ENCODE measurements around the gene THEM4. TPM values are rescaled to one million over a fixed set of nuclear protein-coding genes. Genes with fewer than 3 reads are reported as not detected.
"Not testable (repeated sequence)": the region's sequence is repeated elsewhere in the genome, so short reads cannot be mapped to it uniquely, and the experiment has no call there.

Gene THEM4
- total RNA-seq, 1 donor from 2014 or later, result 27.5 TPM

- Mint-ChIP-seq H3K27me3 (ENCODE audit: insufficient read depth) (peaks cover 3% of the 10 kb centered on the region), H3K36me3 (ENCODE audit: low read depth) (no peaks in the 10 kb centered on the region), H3K9me3 (no peaks in the 10 kb centered on the region), H3K4me3 (no peak overlapping the region), H3K4me1 (ENCODE audit: low read depth) (no peaks in the 10 kb centered on the region), H3K27ac (no peak overlapping the region)
- intact Hi-C loops (cut with micrococcal nuclease), result no loop called here
- DNase-seq (ENCODE audit: low spot score), result no peak
These were observed 49.4 kb downstream of the THEM4 start for GRCh38 chr1:151859891-151860293.

- no peaks in the 10 kb centered on the region for H3K4me1 Mint-ChIP-seq (ENCODE audit: low read depth)
- DNase-seq (ENCODE audit: low spot score), result no peak
- intact Hi-C loops (cut with micrococcal nuclease), result no loop called here
- no peaks in the 10 kb centered on the region for H3K36me3 Mint-ChIP-seq (ENCODE audit: low read depth)
- no peak overlapping the region for H3K4me3 Mint-ChIP-seq
- H3K27me3 Mint-ChIP-seq (ENCODE audit: insufficient read depth), result peaks cover 3% of the 10 kb centered on the region
- no peaks in the 10 kb centered on the region for H3K9me3 Mint-ChIP-seq
- H3K27ac Mint-ChIP-seq, result no peak overlapping the region
These were observed 50.2 kb downstream of the THEM4 start for GRCh38 chr1:151858886-151859665.

GRCh38 chr1:151858030-151858746, 51.1 kb downstream of the THEM4 start:
- no peaks in the 10 kb centered on the region for H3K4me1 Mint-ChIP-seq (ENCODE audit: low read depth)
- peaks cover 3% of the 10 kb centered on the region for H3K27me3 Mint-ChIP-seq (ENCODE audit: insufficient read depth)
- intact Hi-C loops (cut with micrococcal nuclease), result no loop called here
- H3K36me3 Mint-ChIP-seq (ENCODE audit: low read depth), result no peaks in the 10 kb centered on the region
- DNase-seq (ENCODE audit: low spot score), result no peak
- no peak overlapping the region for H3K4me3 Mint-ChIP-seq
- H3K9me3 Mint-ChIP-seq, result no peaks in the 10 kb centered on the region
- no peak overlapping the region for H3K27ac Mint-ChIP-seq

GRCh38 chr1:151855933-151856332, 53.4 kb downstream of the THEM4 start:
- H3K4me1 Mint-ChIP-seq (ENCODE audit: low read depth), result no peaks in the 10 kb centered on the region
- no peaks in the 10 kb centered on the region for H3K27me3 Mint-ChIP-seq (ENCODE audit: insufficient read depth)
- no peak overlapping the region for H3K4me3 Mint-ChIP-seq
- H3K27ac Mint-ChIP-seq, result no peak overlapping the region
- H3K9me3 Mint-ChIP-seq, result no peaks in the 10 kb centered on the region
- H3K36me3 Mint-ChIP-seq (ENCODE audit: low read depth), result peaks cover 2% of the 10 kb centered on the region
- intact Hi-C loops (cut with micrococcal nuclease), result no loop called here
- no peak for DNase-seq (ENCODE audit: low spot score)

- H3K9me3 Mint-ChIP-seq; intact Hi-C loops (cut with micrococcal nuclease); H3K27me3 Mint-ChIP-seq (ENCODE audit: insufficient read depth); H3K4me1 Mint-ChIP-seq (ENCODE audit: low read depth); H3K4me3 Mint-ChIP-seq; H3K36me3 Mint-ChIP-seq (ENCODE audit: low read depth); DNase-seq (ENCODE audit: low spot score); H3K27ac Mint-ChIP-seq: not testable (repeated sequence)
These were observed 53.8 kb downstream of the THEM4 start for GRCh38 chr1:151855516-151855915.

- Mint-ChIP-seq H3K27me3 (ENCODE audit: insufficient read depth) (no peaks in the 10 kb centered on the region), H3K4me3 (no peak overlapping the region), H3K36me3 (ENCODE audit: low read depth) (peaks cover 2% of the 10 kb centered on the region), H3K9me3 (no peaks in the 10 kb centered on the region), H3K27ac (no peak overlapping the region), H3K4me1 (ENCODE audit: low read depth) (no peaks in the 10 kb centered on the region)
- DNase-seq (ENCODE audit: low spot score), result no peak
- intact Hi-C loops (cut with micrococcal nuclease), result no loop called here
These were observed 54.7 kb downstream of the THEM4 start for GRCh38 chr1:151854658-151855057.

GRCh38 chr1:151853411-151853943, 55.8 kb downstream of the THEM4 start, which contains the start of gene THEM5:
Gene THEM5 (minus strand): TSS chr1:151853712. CDS start chr1:151853565, 147 bp downstream.
- peaks cover 2% of the 10 kb centered on the region for H3K36me3 Mint-ChIP-seq (ENCODE audit: low read depth)
- no peak within 1 kb of the TSS for H3K27ac Mint-ChIP-seq
- H3K4me3 Mint-ChIP-seq, result no peak within 1 kb of the TSS
- no peaks in the 10 kb centered on the region for H3K9me3 Mint-ChIP-seq
- no peaks in the 10 kb centered on the region for H3K4me1 Mint-ChIP-seq (ENCODE audit: low read depth)
- intact Hi-C loops (cut with micrococcal nuclease), result no loop called here
- H3K27me3 Mint-ChIP-seq (ENCODE audit: insufficient read depth), result no peaks in the 10 kb centered on the region
- no peak for DNase-seq (ENCODE audit: low spot score)

GRCh38 chr1:151852733-151853132, 56.6 kb downstream of the THEM4 start:
- no peaks in the 10 kb centered on the region for H3K27me3 Mint-ChIP-seq (ENCODE audit: insufficient read depth)

GRCh38 chr1:151851886-151852285, 57.4 kb downstream of the THEM4 start:
- no peaks in the 10 kb centered on the region for H3K27me3 Mint-ChIP-seq (ENCODE audit: insufficient read depth)
- intact Hi-C loops (cut with micrococcal nuclease), result no loop called here
- no peak overlapping the region for H3K4me3 Mint-ChIP-seq
- no peaks in the 10 kb centered on the region for H3K4me1 Mint-ChIP-seq (ENCODE audit: low read depth)
- H3K27ac Mint-ChIP-seq, result no peak overlapping the region
- no peak for DNase-seq (ENCODE audit: low spot score)
- peaks cover 2% of the 10 kb centered on the region for H3K36me3 Mint-ChIP-seq (ENCODE audit: low read depth)
- H3K9me3 Mint-ChIP-seq, result no peaks in the 10 kb centered on the region

More at GRCh38 chr1:151852733-151853132, 56.6 kb downstream of the THEM4 start:
- intact Hi-C loops (cut with micrococcal nuclease), result no loop called here
- no peak for DNase-seq (ENCODE audit: low spot score)
- Mint-ChIP-seq H3K27ac (no peak overlapping the region), H3K9me3 (no peaks in the 10 kb centered on the region), H3K4me1 (ENCODE audit: low read depth) (no peaks in the 10 kb centered on the region), H3K4me3 (no peak overlapping the region), H3K36me3 (ENCODE audit: low read depth) (peaks cover 2% of the 10 kb centered on the region)

GRCh38 chr1:151849871-151850270, 59.4 kb downstream of the THEM4 start:
- Mint-ChIP-seq H3K4me3 (no peak overlapping the region), H3K27me3 (ENCODE audit: insufficient read depth) (no peaks in the 10 kb centered on the region), H3K36me3 (ENCODE audit: low read depth) (peaks cover 12% of the 10 kb centered on the region), H3K9me3 (no peaks in the 10 kb centered on the region), H3K27ac (no peak overlapping the region), H3K4me1 (ENCODE audit: low read depth) (peaks cover 9% of the 10 kb centered on the region)
- no peak for DNase-seq (ENCODE audit: low spot score)
- intact Hi-C loops (cut with micrococcal nuclease), result no loop called here

GRCh38 chr1:151849126-151849525, 60.2 kb downstream of the THEM4 start:
- no peak overlapping the region for H3K4me3 Mint-ChIP-seq
- no peaks in the 10 kb centered on the region for H3K9me3 Mint-ChIP-seq
- H3K36me3 Mint-ChIP-seq (ENCODE audit: low read depth), result peaks cover 19% of the 10 kb centered on the region

GRCh38 chr1:151847867-151848596, 61.3 kb downstream of the THEM4 start:
- intact Hi-C loops (cut with micrococcal nuclease), result no loop called here
- Mint-ChIP-seq H3K9me3 (no peaks in the 10 kb centered on the region), H3K4me3 (no peak overlapping the region), H3K27me3 (ENCODE audit: insufficient read depth) (peaks cover 1% of the 10 kb centered on the region), H3K36me3 (ENCODE audit: low read depth) (peaks cover 19% of the 10 kb centered on the region), H3K27ac (no peak overlapping the region), H3K4me1 (ENCODE audit: low read depth) (peaks cover 16% of the 10 kb centered on the region)
- no peak for DNase-seq (ENCODE audit: low spot score)

More at GRCh38 chr1:151849126-151849525, 60.2 kb downstream of the THEM4 start:
- intact Hi-C loops (cut with micrococcal nuclease), result no loop called here
- H3K27me3 Mint-ChIP-seq (ENCODE audit: insufficient read depth), result peaks cover 1% of the 10 kb centered on the region
- no peak for DNase-seq (ENCODE audit: low spot score)
- H3K27ac Mint-ChIP-seq, result no peak overlapping the region
- peaks cover 16% of the 10 kb centered on the region for H3K4me1 Mint-ChIP-seq (ENCODE audit: low read depth)

All from activated T-helper 1 cell treated with anti-CD3 and anti-CD28 coated beads, Interleukin-12 subunit alpha, Interleukin-12 subunit beta, Interleukin-2, Interleukin-4 antibody, amounts not matched to agents 30 ng/mL and 10 ng/mL and 1 ng/mL, durations not matched to agents 14 hours and 24 hours and 36 hours (primary cell).